Omental fat pad (tissue), 4 donors: ENCODE measurements around the gene CC2D2A. TPM values are rescaled to one million over a fixed set of nuclear protein-coding genes. Genes with fewer than 3 reads are reported as not detected.

Source experiments
- ATAC-seq: fragments of 150-250 bp; one replicate; pipeline ENCODE4 v1.9.1; 2016; ENCODE audit warnings: mild to moderate bottlenecking, moderate library complexity; ENCODE audit not compliant: low FRiP score
- DNase-seq: peaks from one replicate; pipeline ENCODE4 v3.0.0-alpha.2; 2019; ENCODE audit warnings: low spot score
- total RNA-seq, 4 donors: library from RNA; depleted of rRNA; stranded (reverse); fragments of >200 nt; gene quantifications; one replicate each; pipeline ENCODE4 v1.1.0, GENCODE V29; 2016
- TF ChIP-seq, protein P1 (sequence below), 3 donors: fragments of 450-650 bp; IDR thresholded peaks; one replicate each; pipeline ENCODE4 v1.5.1; 2016 to 2017; ENCODE audit warnings: antibody characterized with exemption in 3 of 3, mild to moderate bottlenecking in 3 of 3, moderate library complexity in 2 of 3

CC2D2A gene
- total RNA-seq, 4 donors from 2014 or later = 9.6 to 25.2 (median 11.9) TPM

DNA sequence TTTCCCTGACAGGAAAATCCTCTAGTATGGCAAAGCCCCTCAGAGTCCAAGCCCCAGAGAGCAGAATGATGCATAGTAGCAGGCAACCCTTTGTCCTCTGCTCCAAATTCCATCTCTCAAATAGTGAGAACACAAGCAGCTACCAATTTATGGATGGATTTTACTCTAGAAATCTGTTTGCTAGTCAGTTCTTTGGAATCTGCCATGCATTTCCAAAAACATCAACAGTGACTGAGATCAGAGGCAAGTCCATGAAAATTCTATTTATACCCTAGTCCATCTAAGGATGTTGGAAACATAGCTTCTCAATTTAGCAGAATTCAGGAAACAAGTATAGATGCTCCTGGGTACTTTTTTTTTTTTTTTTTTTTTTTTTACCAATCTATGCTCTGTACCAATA is 10.0 kb upstream of the CC2D2A start:
- TF ChIP-seq, protein P1, sequence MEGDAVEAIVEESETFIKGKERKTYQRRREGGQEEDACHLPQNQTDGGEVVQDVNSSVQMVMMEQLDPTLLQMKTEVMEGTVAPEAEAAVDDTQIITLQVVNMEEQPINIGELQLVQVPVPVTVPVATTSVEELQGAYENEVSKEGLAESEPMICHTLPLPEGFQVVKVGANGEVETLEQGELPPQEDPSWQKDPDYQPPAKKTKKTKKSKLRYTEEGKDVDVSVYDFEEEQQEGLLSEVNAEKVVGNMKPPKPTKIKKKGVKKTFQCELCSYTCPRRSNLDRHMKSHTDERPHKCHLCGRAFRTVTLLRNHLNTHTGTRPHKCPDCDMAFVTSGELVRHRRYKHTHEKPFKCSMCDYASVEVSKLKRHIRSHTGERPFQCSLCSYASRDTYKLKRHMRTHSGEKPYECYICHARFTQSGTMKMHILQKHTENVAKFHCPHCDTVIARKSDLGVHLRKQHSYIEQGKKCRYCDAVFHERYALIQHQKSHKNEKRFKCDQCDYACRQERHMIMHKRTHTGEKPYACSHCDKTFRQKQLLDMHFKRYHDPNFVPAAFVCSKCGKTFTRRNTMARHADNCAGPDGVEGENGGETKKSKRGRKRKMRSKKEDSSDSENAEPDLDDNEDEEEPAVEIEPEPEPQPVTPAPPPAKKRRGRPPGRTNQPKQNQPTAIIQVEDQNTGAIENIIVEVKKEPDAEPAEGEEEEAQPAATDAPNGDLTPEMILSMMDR (IDR thresholded peaks at IDR 0.05) = no peak
- ATAC-seq = no peak
- no peak for DNase-seq

DNA sequence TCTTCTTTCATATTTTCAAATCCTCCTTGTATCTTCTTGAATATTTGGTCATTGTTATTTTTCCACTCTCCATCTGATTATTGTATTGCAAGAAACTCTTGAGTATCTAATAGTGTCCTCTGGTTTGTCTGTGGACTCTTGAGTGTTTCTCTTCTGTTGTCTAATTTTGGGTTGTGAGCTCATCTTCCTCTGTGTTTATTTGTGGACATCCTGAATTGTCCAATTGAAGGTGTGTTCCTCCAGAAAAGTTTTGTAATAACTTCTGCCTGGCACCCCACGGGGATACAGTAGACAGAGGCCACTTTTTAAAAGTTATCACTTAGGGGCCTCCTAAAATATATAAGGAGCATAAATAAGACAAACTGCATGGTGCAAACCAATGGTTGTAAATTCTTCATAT is 3.1 kb upstream of the CC2D2A start:
- no peak for ATAC-seq
- TF ChIP-seq, protein P1 (IDR thresholded peaks at IDR 0.05) = no peak
- DNase-seq = no peak

- TF ChIP-seq, protein P1 (IDR thresholded peaks at IDR 0.05) = no peak
- ATAC-seq (no peak), DNase-seq (no peak)
Measured at GRCh38 chr4:15470128-15470475, 420 bp downstream of the CC2D2A start.

- DNase-seq (no peak), ATAC-seq (no peak)
- TF ChIP-seq, protein P1 (IDR thresholded peaks at IDR 0.05) = no peak
Measured at GRCh38 chr4:15476396-15476795, 6.7 kb downstream of the CC2D2A start.

DNA sequence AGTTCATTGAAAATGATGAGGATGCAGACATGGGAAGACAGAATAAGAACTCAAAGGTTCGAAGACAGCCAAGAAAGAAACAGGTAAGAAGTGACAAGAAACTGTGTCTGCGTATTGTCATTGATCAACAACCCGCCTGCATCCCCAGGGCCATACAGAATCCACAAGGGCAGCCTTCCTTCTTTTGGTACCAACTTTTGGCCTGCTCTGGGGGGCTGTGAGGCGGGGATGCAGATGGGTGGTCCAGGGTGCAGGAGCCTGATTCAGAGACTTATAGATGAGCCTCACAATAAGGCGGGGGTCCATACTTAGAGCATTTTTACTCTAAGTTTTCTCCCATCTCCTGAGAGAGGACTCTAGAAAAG is 9.0 kb downstream of the CC2D2A start:
- TF ChIP-seq, protein P1 (IDR thresholded peaks at IDR 0.05) = no peak
- no peak for ATAC-seq
- DNase-seq = no peak

- ATAC-seq (peak; percentile 94), DNase-seq (no peak)
- TF ChIP-seq, protein P1 (IDR thresholded peaks at IDR 0.05) = no peak
Measured at GRCh38 chr4:15479089-15479912, 9.6 kb downstream of the CC2D2A start.

GRCh38 chr4:15479913-15480185 is 10.2 kb downstream of the CC2D2A start:
- TF ChIP-seq, protein P1 (IDR thresholded peaks at IDR 0.05) = no peak
- ATAC-seq = peak; percentile 18
- DNase-seq = no peak
